ENCODE data around the gene GNS. TPM values are rescaled to one million over a fixed set of nuclear protein-coding genes. Genes with fewer than 3 reads are reported as not detected.
A peak's percentile ranks its signal among the peaks of the same experiment; 100 is the strongest.

The GNS gene
- total RNA-seq, 1 experiment from 2014 or later = 55.1 TPM

- ATAC-seq (no peak), DNase-seq (no peak)
- Histone ChIP-seq H3K27ac (ENCODE audit: low read length) (no peak overlapping the region), H3K4me3 (ENCODE audit: low read length) (no peak overlapping the region), H3K4me2 (ENCODE audit: low read length) (no peak overlapping the region), H3K9me2 (replicated peaks; ENCODE audit: low read length) (no peaks in the 10 kb centered on the region), H3K79me2 (ENCODE audit: low read length) (peaks cover 29% of the 10 kb centered on the region), H3K36me3 (ENCODE audit: low read depth, low read length) (no peaks in the 10 kb centered on the region), H2AFZ (ENCODE audit: low read length) (no peak overlapping the region), H3K9me3 (ENCODE audit: low read length) (no peaks in the 10 kb centered on the region), H4K20me1 (ENCODE audit: low read length) (no peaks in the 10 kb centered on the region), H3F3A (ENCODE audit: low read length, unreplicated experiment) (peaks cover 3% of the 10 kb centered on the region), H3K9ac (ENCODE audit: low read length) (no peak overlapping the region), H3K4me1 (ENCODE audit: insufficient read depth, low read length) (peaks cover 56% of the 10 kb centered on the region), H3K27me3 (ENCODE audit: low read length) (no peaks in the 10 kb centered on the region)
- intact Hi-C loops (cut with micrococcal nuclease) = no loop called here
- POLR2A ChIA-PET (ENCODE audit: unreplicated experiment) = no interaction called here
- CTCF ChIA-PET = no interaction called here
- BruUV-seq (replicated peaks) = no TSS peak
- TF ChIP-seq CTCF (conservative IDR thresholded peaks at IDR 0.05; ENCODE audit: low read depth, low read length) (no peak), EZH2phosphoT487 (IDR thresholded peaks at IDR 0.05; ENCODE audit: borderline replicate concordance, low read length) (no peak), EZH2 (IDR thresholded peaks at IDR 0.05; ENCODE audit: low read length, unreplicated experiment) (no peak)
Measured at GRCh38 chr12:64674367-64674922, 84.8 kb downstream of the GNS start.

GRCh38 chr12:64673490-64674169 lies 85.6 kb downstream of the GNS start:
- Histone ChIP-seq H3K9ac (ENCODE audit: low read length) (no peak overlapping the region), H3K79me2 (ENCODE audit: low read length) (peaks cover 26% of the 10 kb centered on the region), H3K27me3 (ENCODE audit: low read length) (no peaks in the 10 kb centered on the region), H3F3A (ENCODE audit: low read length, unreplicated experiment) (no peaks in the 10 kb centered on the region), H4K20me1 (ENCODE audit: low read length) (no peaks in the 10 kb centered on the region), H3K9me3 (ENCODE audit: low read length) (no peaks in the 10 kb centered on the region), H3K36me3 (ENCODE audit: low read depth, low read length) (no peaks in the 10 kb centered on the region), H3K4me3 (ENCODE audit: low read length) (no peak overlapping the region), H3K9me2 (replicated peaks; ENCODE audit: low read length) (no peaks in the 10 kb centered on the region), H2AFZ (ENCODE audit: low read length) (no peak overlapping the region), H3K4me1 (ENCODE audit: insufficient read depth, low read length) (peaks cover 54% of the 10 kb centered on the region), H3K4me2 (ENCODE audit: low read length) (no peak overlapping the region), H3K27ac (ENCODE audit: low read length) (no peak overlapping the region)
- TF ChIP-seq CTCF (conservative IDR thresholded peaks at IDR 0.05; ENCODE audit: low read depth, low read length) (no peak), EZH2 (IDR thresholded peaks at IDR 0.05; ENCODE audit: low read length, unreplicated experiment) (no peak), EZH2phosphoT487 (IDR thresholded peaks at IDR 0.05; ENCODE audit: borderline replicate concordance, low read length) (no peak)
- CTCF ChIA-PET = no interaction called here
- DNase-seq (no peak), ATAC-seq (no peak)
- POLR2A ChIA-PET (ENCODE audit: unreplicated experiment) = no interaction called here
- intact Hi-C loops (cut with micrococcal nuclease) = no loop called here
- no TSS peak for BruUV-seq (replicated peaks)

GRCh38 chr12:64672925-64673409 lies 86.2 kb downstream of the GNS start:
- Histone ChIP-seq H4K20me1 (ENCODE audit: low read length) (no peaks in the 10 kb centered on the region), H3K9me2 (replicated peaks; ENCODE audit: low read length) (no peaks in the 10 kb centered on the region), H3K27me3 (ENCODE audit: low read length) (no peaks in the 10 kb centered on the region), H3K79me2 (ENCODE audit: low read length) (peaks cover 20% of the 10 kb centered on the region), H3K4me3 (ENCODE audit: low read length) (no peak overlapping the region), H3F3A (ENCODE audit: low read length, unreplicated experiment) (no peaks in the 10 kb centered on the region), H2AFZ (ENCODE audit: low read length) (no peak overlapping the region), H3K36me3 (ENCODE audit: low read depth, low read length) (no peaks in the 10 kb centered on the region), H3K9me3 (ENCODE audit: low read length) (no peaks in the 10 kb centered on the region), H3K4me2 (ENCODE audit: low read length) (0 out of 2 replicates have a peak overlapping the region, but pooled peaks have one; percentile 1), H3K27ac (ENCODE audit: low read length) (no peak overlapping the region), H3K9ac (ENCODE audit: low read length) (no peak overlapping the region), H3K4me1 (ENCODE audit: insufficient read depth, low read length) (peaks cover 47% of the 10 kb centered on the region)
- DNase-seq (peak; percentile 42), ATAC-seq (no peak)
- intact Hi-C loops (cut with micrococcal nuclease) = no loop called here
- no TSS peak for BruUV-seq (replicated peaks)
- POLR2A ChIA-PET (ENCODE audit: unreplicated experiment) = interaction anchor here (0.6 kb wide), 1 partner anchor 64 kb away, joined by 4 read pairs; no protein-coding TSS in a partner anchor
- no peak for TF ChIP-seq EZH2 (IDR thresholded peaks at IDR 0.05; ENCODE audit: low read length, unreplicated experiment)
- TF ChIP-seq CTCF (conservative IDR thresholded peaks at IDR 0.05; ENCODE audit: low read depth, low read length) = no peak
- no peak for TF ChIP-seq EZH2phosphoT487 (IDR thresholded peaks at IDR 0.05; ENCODE audit: borderline replicate concordance, low read length)
- CTCF ChIA-PET = no interaction called here

Data from PC-3 (cell line).